WI38 (cell line): Measurements from ENCODE around the gene MLC1.

Experiments
- H3K4me3 ChIP-seq: 2 replicates; pipeline ENCODE4 v1.5.1; 2011; ENCODE audit warnings: low read depth, mild to moderate bottlenecking, control low read depth, low read length
- CTCF ChIP-seq: IDR thresholded peaks from 2 replicates; pipeline ENCODE4 v1.5.1; 2012; ENCODE audit warnings: low read depth, mild to moderate bottlenecking, control low read depth, low read length

Gene MLC1

GRCh38 chr22:50076646-50077535 lies 8.3 kb downstream of the MLC1 start:
- no peak for TF ChIP-seq CTCF
- H3K4me3 ChIP-seq: no peak overlapping the region

GRCh38 chr22:50074551-50075530 lies 10.4 kb downstream of the MLC1 start:
- H3K4me3 ChIP-seq: no peak overlapping the region
- no peak for TF ChIP-seq CTCF

GRCh38 chr22:50074056-50074455 lies 11.2 kb downstream of the MLC1 start:
- TF ChIP-seq CTCF: no peak
- no peak overlapping the region for H3K4me3 ChIP-seq

GRCh38 chr22:50072714-50073538 lies 12.3 kb downstream of the MLC1 start:
- TF ChIP-seq CTCF: no peak
- H3K4me3 ChIP-seq: no peak overlapping the region

GRCh38 chr22:50072167-50072555 lies 13.1 kb downstream of the MLC1 start:
- no peak overlapping the region for H3K4me3 ChIP-seq
- TF ChIP-seq CTCF: no peak

GRCh38 chr22:50071432-50072166 lies 13.6 kb downstream of the MLC1 start:
- TF ChIP-seq CTCF: no peak
- no peak overlapping the region for H3K4me3 ChIP-seq
